GM12873 (cell line): ENCODE data around the gene UNC13C.

Experiments used
- TF ChIP-seq, protein P1 (sequence below): IDR thresholded peaks from 2 replicates; pipeline ENCODE4 v1.5.1; 2012; ENCODE audit warnings: low read depth, mild to moderate bottlenecking, moderate library complexity, low read length, control low read depth; ENCODE audit not compliant: insufficient read depth; ENCODE audit errors: missing control alignments

Gene UNC13C

DNA sequence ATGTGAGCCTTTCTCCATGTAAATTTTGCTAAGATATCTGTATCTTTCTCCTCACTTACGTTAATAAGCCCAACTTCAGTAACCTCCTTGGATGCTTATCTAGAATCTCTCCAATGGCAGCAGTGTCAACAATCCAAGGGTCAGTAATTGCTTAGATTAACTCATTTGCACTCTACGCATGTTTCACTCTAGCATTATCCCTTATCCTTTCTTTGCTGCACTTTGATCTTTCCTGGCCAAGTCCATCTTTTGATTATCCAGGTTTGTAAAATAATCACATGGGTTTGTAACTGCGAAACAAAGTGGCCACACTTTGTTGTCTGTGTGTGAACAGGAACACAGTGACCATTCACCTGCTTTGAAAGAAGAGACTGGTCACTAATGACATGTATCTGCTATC lies 640.9 kb downstream of the UNC13C start:
- TF ChIP-seq, protein P1, sequence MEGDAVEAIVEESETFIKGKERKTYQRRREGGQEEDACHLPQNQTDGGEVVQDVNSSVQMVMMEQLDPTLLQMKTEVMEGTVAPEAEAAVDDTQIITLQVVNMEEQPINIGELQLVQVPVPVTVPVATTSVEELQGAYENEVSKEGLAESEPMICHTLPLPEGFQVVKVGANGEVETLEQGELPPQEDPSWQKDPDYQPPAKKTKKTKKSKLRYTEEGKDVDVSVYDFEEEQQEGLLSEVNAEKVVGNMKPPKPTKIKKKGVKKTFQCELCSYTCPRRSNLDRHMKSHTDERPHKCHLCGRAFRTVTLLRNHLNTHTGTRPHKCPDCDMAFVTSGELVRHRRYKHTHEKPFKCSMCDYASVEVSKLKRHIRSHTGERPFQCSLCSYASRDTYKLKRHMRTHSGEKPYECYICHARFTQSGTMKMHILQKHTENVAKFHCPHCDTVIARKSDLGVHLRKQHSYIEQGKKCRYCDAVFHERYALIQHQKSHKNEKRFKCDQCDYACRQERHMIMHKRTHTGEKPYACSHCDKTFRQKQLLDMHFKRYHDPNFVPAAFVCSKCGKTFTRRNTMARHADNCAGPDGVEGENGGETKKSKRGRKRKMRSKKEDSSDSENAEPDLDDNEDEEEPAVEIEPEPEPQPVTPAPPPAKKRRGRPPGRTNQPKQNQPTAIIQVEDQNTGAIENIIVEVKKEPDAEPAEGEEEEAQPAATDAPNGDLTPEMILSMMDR, result no peak

DNA sequence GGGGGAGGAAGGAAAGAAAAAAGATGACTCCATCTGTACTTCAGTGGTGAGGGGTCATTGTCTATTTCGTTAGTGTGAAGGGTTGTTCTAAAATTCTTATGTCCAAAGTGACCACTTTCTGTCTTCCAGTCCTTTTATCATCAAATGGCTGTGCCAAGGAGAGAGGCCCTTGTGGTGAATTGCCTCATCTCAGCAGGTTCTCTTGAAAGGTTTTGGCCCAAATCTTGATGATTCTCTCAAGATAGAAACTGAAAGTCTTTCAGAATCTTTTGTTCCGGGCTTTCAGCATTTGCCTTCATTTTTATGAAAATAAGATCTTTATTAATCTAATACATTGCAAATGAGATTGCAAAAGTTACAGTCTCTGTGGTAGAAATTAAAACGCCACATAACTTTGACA lies 642.7 kb downstream of the UNC13C start:
- TF ChIP-seq, protein P1, result no peak

DNA sequence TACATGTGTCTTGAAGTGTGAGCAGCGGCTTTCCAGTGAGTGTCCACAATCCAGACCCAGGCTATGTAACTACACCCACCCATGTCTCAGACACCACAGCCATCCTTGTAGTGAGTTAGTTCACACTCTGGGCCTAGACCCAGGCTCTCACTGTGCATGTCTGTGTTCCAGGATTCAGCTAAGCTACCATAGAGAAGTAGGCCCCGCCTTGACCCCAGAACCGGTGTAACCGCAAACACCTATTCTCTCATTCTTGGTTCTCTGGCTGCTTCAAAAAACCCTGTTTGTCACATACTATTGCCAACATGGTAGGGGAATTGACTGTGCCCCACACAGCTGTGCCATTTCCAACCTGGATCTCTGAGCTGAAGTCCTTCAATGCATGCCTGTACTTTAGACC lies 657.9 kb downstream of the UNC13C start:
- TF ChIP-seq, protein P1, result no peak

DNA sequence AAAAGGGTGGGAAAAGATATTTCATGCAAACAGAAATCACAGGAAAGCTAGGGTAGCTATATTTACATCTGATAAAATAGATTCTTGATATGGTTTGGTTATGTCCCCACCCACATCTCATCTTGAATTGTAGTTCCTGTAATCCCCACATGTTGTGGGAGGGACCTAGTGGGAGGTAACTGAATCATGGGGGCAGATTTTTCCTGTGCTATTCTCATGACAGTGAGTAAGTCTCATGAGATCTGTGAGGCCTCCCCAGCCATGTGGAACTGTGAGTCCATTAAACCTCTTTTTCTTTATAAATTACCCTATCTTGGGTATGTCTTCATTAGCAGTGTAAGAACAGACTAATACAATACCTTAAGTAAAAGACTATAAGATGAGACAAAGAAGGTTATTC lies 660.4 kb downstream of the UNC13C start:
- TF ChIP-seq, protein P1, result no peak

DNA sequence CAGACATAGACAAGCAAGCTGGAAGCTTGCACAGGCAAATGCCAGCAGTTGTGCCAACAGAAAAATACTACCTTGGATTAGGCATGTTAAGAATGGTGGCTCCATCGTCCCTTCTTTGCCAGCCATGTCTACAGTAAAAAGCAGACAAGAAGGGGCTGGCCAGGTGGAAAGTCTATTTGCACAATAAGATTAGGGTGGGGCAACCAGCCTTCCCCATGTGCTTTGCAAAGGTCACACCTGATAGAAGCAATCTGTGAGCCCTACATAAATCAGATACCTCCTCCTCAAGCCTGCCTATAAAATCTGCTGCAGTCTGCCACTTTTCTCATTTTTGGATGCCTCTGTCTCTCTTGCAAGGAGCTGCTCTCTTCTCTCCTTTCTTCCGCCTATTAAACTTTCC lies 662.6 kb downstream of the UNC13C start:
- TF ChIP-seq, protein P1, result no peak

DNA sequence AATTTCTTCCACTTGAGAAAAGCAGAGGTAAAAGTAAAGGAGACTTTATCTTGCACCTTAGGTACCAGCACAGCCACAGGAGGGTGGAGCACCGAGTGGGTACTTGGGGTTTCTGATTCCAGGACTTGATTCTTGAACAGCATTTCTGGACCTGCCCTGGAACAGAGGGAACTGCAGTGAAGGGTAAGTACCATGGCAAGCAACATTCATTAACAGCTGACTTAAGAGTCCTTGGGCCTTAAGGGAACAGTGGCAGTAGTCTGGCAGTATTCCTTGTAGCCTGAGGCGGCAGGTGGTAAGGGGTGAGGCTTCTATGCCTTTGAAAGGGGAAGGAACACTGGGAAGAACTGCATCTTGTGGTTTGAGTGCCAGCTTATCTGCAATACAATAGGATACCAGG lies 666.6 kb downstream of the UNC13C start:
- TF ChIP-seq, protein P1, result no peak

DNA sequence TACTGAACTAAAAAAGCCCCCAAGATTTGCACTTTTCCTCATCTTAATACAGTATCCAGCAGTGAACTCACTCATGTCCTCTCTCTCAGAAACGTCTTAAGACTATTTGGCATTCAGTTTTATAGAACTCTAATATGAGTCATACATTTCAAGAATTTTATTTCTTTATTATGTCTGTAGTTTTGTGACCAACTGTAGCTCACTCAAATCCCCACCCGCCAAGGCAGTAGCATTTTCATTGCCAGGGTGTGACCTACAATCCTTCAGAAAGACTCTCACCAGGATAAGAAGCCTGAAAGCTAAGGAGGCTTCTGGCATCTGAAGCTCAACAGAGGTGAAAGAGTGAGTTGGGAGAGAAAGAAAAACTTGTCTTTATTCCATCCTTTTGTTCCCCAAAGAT lies 681.4 kb downstream of the UNC13C start:
- TF ChIP-seq, protein P1, result no peak
